ENCODE results near the gene ADAMTS2. TPM values are rescaled to one million over a fixed set of nuclear protein-coding genes. Genes with fewer than 3 reads are reported as not detected.
"Not testable (repeated sequence)": the region's sequence is repeated elsewhere in the genome, so short reads cannot be mapped to it uniquely, and the experiment has no call there.

ADAMTS2 gene
- total RNA-seq, 1 experiment from 2014 or later, result not detected

DNA sequence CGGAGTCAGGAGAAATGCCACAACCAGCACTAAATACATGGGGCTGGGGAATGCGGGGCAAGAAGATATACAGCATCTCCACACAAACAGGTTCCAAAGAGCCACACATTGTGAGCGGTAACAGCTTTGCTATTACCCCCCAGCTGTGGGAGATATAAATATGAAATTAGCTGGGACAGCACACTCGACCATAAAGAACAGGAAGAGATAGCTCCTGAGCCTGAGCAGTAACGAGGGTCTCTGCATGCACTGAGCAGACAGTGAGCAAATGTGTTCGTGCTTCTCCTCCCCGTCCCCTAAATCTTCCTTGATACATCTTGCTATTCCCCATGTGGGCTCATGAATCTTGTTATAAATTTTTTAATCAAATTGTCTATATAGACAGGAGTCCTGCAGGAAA, 53.1 kb downstream of the ADAMTS2 start:
- H3K4me2 ChIP-seq (ENCODE audit: low read depth, low read length, poor library complexity, severe bottlenecking), result no peak overlapping the region
- H3K9ac ChIP-seq (ENCODE audit: low read length), result no peak overlapping the region
- H3K79me2 ChIP-seq (ENCODE audit: low read length), result no peaks in the 10 kb centered on the region
- DNase-seq, result no peak
- H3K4me1 ChIP-seq (ENCODE audit: low read length), result no peaks in the 10 kb centered on the region
- H3K27me3 ChIP-seq (ENCODE audit: low read length), result no peaks in the 10 kb centered on the region
- no peaks in the 10 kb centered on the region for H3K9me2 ChIP-seq (replicated peaks; ENCODE audit: insufficient read depth, low read length)
- H4K20me1 ChIP-seq (ENCODE audit: insufficient read depth, low read depth, low read length), result no peaks in the 10 kb centered on the region
- no peak overlapping the region for H3K27ac ChIP-seq (ENCODE audit: low read length)
- no peaks in the 10 kb centered on the region for H3K9me3 ChIP-seq (ENCODE audit: low read length)
- no peak overlapping the region for H2AFZ ChIP-seq (ENCODE audit: low read length)
- H3K4me3 ChIP-seq (ENCODE audit: low read length), result no peak overlapping the region
- H3K36me3 ChIP-seq (ENCODE audit: insufficient read depth, low read length), result no peaks in the 10 kb centered on the region

DNA sequence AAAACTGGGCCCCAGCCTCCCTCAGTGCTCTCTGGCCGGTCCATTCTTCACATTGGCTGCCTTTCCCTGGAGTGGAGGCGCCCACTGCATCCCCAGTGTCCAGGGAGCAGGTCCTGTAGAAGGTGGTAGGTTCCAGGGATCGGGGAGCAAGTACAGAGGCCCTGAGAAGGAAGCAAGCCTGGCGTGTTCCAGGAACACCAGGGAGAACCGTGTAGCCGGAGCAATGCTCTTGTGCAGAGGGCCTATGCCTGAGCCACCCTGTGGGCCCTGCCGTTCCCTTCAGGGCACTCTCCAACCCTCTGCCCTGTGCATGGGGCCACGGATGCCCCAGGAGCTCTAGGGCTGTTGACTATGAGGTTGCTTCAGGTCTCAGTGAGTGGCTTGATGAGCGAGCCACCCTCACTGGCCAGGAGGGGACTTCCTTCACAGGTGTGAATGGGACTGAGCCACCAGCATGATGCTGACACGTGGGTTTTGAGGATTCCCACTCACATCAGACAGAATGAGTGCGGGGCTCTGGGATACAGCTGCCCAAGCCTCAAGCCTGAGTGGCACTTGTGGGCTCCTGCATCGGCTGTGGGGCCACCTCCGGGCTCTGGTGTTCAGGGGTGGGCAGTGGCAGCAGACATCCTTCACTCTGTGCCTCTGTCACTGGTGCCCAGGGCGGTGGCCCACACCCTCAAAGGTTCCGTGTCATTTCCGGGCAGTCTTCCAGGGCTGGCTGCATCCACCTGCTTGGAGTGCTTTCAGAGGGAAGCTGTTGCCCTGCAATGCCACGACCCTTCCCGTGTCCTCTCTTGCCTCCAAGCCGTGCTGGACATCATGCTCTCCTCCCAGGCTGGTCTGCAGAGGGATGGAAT, 54.4 kb downstream of the ADAMTS2 start:
- Histone ChIP-seq H3K27ac (ENCODE audit: low read length) (no peak overlapping the region), H2AFZ (ENCODE audit: low read length) (no peak overlapping the region), H3K4me1 (ENCODE audit: low read length) (no peaks in the 10 kb centered on the region), H3K9me2 (replicated peaks; ENCODE audit: insufficient read depth, low read length) (no peaks in the 10 kb centered on the region), H4K20me1 (ENCODE audit: insufficient read depth, low read depth, low read length) (no peaks in the 10 kb centered on the region), H3K9ac (ENCODE audit: low read length) (no peak overlapping the region), H3K79me2 (ENCODE audit: low read length) (no peaks in the 10 kb centered on the region), H3K36me3 (ENCODE audit: insufficient read depth, low read length) (no peaks in the 10 kb centered on the region), H3K4me2 (ENCODE audit: low read depth, low read length, poor library complexity, severe bottlenecking) (no peak overlapping the region), H3K4me3 (ENCODE audit: low read length) (no peak overlapping the region), H3K9me3 (ENCODE audit: low read length) (no peaks in the 10 kb centered on the region), H3K27me3 (ENCODE audit: low read length) (no peaks in the 10 kb centered on the region)
- DNase-seq, result no peak

DNA sequence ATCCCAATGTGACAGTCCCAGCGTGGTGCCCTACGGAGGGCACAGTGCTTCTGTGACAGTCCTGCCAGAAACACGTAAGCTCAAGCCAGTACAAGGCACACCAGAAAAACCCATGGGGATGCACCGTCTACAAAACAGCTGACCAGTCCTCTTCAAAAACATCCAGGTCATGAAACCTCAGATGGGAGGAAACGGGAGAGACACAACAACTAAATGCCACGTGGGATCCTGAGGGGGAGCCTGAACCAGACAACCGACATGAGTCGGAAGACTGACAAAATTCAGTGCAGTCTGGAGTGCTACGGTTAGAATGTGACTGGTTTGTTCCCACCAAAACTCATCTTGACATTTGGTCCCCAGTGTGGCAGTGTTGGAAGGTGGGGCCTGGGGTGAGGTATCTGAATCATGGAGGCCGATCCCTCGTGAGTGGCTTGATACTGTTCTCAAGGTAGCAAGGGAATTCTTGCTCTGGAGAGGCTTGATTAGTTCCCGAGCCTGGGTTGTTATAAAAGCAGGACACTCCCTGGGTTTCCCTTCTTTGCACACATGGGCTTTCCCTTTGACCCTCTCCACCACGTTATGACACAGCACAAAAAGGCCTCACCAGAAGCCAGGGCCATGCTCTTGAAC, 55.4 kb downstream of the ADAMTS2 start:
- H3K4me1 ChIP-seq (ENCODE audit: low read length), result no peaks in the 10 kb centered on the region
- no peak overlapping the region for H3K9ac ChIP-seq (ENCODE audit: low read length)
- H3K4me3 ChIP-seq (ENCODE audit: low read length), result no peak overlapping the region
- no peak for DNase-seq
- H3K9me3 ChIP-seq (ENCODE audit: low read length), result no peaks in the 10 kb centered on the region
- H3K9me2 ChIP-seq (replicated peaks; ENCODE audit: insufficient read depth, low read length), result no peaks in the 10 kb centered on the region
- H3K27me3 ChIP-seq (ENCODE audit: low read length), result no peaks in the 10 kb centered on the region
- no peak overlapping the region for H3K27ac ChIP-seq (ENCODE audit: low read length)
- H3K4me2 ChIP-seq (ENCODE audit: low read depth, low read length, poor library complexity, severe bottlenecking), result no peak overlapping the region
- H3K36me3 ChIP-seq (ENCODE audit: insufficient read depth, low read length), result no peaks in the 10 kb centered on the region
- H3K79me2 ChIP-seq (ENCODE audit: low read length), result no peaks in the 10 kb centered on the region
- H4K20me1 ChIP-seq (ENCODE audit: insufficient read depth, low read depth, low read length), result no peaks in the 10 kb centered on the region
- H2AFZ ChIP-seq (ENCODE audit: low read length), result no peak overlapping the region

DNA sequence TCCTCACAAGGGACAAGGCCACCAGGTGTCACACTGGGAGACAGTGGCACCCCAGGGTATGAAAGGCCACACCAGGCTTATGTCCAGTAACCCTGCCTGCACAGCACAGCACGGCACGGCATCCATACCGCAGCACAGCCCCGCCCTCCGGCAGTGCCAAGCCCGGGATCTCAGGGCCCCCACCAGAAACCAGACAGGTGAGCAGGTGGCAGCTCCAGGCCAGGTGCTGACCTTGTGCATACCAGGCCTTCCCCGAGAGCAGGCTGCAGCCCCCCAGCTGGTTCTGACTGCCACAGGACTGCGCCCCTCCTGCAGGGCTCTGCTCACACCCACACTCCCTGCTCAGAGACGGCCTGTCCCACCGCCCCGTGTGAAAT, 56.5 kb downstream of the ADAMTS2 start:
- Histone ChIP-seq H3K9me2 (replicated peaks; ENCODE audit: insufficient read depth, low read length) (no peaks in the 10 kb centered on the region), H3K4me2 (ENCODE audit: low read depth, low read length, poor library complexity, severe bottlenecking) (no peak overlapping the region), H3K79me2 (ENCODE audit: low read length) (no peaks in the 10 kb centered on the region), H3K9ac (ENCODE audit: low read length) (no peak overlapping the region), H2AFZ (ENCODE audit: low read length) (no peak overlapping the region), H3K27ac (ENCODE audit: low read length) (no peak overlapping the region), H3K4me3 (ENCODE audit: low read length) (no peak overlapping the region), H3K4me1 (ENCODE audit: low read length) (no peaks in the 10 kb centered on the region), H4K20me1 (ENCODE audit: insufficient read depth, low read depth, low read length) (no peaks in the 10 kb centered on the region), H3K36me3 (ENCODE audit: insufficient read depth, low read length) (no peaks in the 10 kb centered on the region), H3K9me3 (ENCODE audit: low read length) (no peaks in the 10 kb centered on the region), H3K27me3 (ENCODE audit: low read length) (no peaks in the 10 kb centered on the region)
- no peak for DNase-seq

DNA sequence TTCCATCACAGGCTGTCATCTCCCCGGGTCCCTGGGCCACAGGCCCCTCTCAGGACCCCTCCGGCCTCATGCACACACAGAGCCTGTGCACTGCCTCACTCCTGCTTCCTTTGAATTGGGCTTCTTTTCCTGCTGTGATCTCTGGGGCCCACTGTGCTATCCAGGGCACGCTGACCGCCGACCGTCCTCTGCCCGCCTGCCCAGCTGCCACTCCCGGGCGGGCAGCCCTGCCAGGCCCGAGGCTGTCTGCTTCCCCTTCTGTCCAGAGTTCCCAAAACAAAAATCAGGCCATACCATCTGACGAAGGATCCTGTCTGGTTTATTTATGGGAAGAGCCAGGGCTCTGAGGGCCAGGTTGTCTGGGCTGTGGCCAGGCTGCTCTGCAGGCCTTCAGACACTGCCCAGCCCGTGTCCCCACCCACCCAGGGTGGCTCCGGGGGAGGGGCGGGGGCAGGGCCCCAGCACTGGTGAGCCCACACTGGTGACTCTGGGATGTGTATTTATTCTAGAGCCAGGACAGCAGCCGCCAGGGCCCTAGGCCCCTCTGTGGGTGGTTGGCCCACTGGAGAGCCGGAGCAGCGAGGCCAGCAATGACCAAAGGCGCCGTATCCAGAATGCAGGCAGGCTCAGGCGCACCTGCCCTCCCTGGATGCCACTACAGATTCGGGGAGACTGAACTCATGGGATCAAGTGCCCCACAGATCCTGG, 57.0 kb downstream of the ADAMTS2 start:
- H4K20me1 ChIP-seq (ENCODE audit: insufficient read depth, low read depth, low read length), result no peaks in the 10 kb centered on the region

DNA sequence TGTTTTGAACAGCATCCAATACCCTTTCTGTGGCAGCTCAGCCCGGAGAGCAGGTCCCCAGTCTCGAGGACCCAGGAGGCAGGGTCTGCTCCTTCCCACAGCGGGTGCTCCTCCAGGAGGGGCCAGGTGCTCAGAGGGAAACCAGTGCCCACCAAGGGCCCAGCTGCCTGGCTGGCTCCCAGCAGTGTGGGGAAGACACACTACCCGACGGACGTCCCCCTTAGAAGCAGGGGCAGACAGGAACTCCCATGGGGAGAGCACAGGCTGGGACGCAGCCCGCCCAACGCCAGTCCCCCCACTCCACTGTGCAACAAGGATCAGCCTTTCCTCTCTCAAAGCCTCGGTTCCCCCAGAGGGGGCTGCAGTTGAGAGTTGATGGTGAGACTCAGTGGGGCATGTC, 57.6 kb downstream of the ADAMTS2 start:
- no peaks in the 10 kb centered on the region for H3K9me3 ChIP-seq (ENCODE audit: low read length)
- H3K27me3 ChIP-seq (ENCODE audit: low read length), result no peaks in the 10 kb centered on the region
- H2AFZ ChIP-seq (ENCODE audit: low read length), result no peak overlapping the region
- no peaks in the 10 kb centered on the region for H3K4me1 ChIP-seq (ENCODE audit: low read length)
- H3K9me2 ChIP-seq (replicated peaks; ENCODE audit: insufficient read depth, low read length), result no peaks in the 10 kb centered on the region
- no peaks in the 10 kb centered on the region for H4K20me1 ChIP-seq (ENCODE audit: insufficient read depth, low read depth, low read length)
- DNase-seq, result no peak
- H3K36me3 ChIP-seq (ENCODE audit: insufficient read depth, low read length), result no peaks in the 10 kb centered on the region
- H3K27ac ChIP-seq (ENCODE audit: low read length), result no peak overlapping the region
- no peaks in the 10 kb centered on the region for H3K79me2 ChIP-seq (ENCODE audit: low read length)
- H3K4me3 ChIP-seq (ENCODE audit: low read length), result no peak overlapping the region
- H3K9ac ChIP-seq (ENCODE audit: low read length), result no peak overlapping the region
- no peak overlapping the region for H3K4me2 ChIP-seq (ENCODE audit: low read depth, low read length, poor library complexity, severe bottlenecking)

More for the DNA sequence above, 57.0 kb downstream of the ADAMTS2 start:
- H3K36me3 ChIP-seq (ENCODE audit: insufficient read depth, low read length), result no peaks in the 10 kb centered on the region
- H3K27ac ChIP-seq (ENCODE audit: low read length), result no peak overlapping the region
- no peaks in the 10 kb centered on the region for H3K9me2 ChIP-seq (replicated peaks; ENCODE audit: insufficient read depth, low read length)
- no peak overlapping the region for H3K9ac ChIP-seq (ENCODE audit: low read length)
- no peaks in the 10 kb centered on the region for H3K79me2 ChIP-seq (ENCODE audit: low read length)
- no peak overlapping the region for H3K4me2 ChIP-seq (ENCODE audit: low read depth, low read length, poor library complexity, severe bottlenecking)
- no peak for DNase-seq
- H3K4me1 ChIP-seq (ENCODE audit: low read length), result no peaks in the 10 kb centered on the region
- no peaks in the 10 kb centered on the region for H3K27me3 ChIP-seq (ENCODE audit: low read length)
- no peaks in the 10 kb centered on the region for H3K9me3 ChIP-seq (ENCODE audit: low read length)
- no peak overlapping the region for H2AFZ ChIP-seq (ENCODE audit: low read length)
- H3K4me3 ChIP-seq (ENCODE audit: low read length), result no peak overlapping the region

DNA sequence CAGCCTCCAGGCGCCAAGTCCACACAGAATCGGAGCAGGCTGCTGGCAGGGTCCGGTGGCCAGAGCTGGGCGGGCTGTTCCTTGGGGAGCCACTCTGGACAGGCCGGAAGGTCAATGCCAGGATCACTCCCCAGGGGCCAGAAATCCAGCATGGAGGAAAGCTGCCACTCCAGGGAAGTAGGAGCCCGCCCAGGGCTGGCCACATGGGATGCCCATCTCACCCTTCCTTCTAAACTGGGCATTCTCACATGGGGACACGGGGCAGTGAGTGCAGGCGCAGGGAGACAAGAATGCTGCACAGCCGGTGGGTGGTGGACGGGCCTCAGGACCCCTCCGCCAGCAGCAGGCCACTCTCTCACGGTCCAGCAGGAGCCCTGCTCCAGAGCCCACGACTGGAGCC, 58.2 kb downstream of the ADAMTS2 start:
- Histone ChIP-seq H3K9ac (ENCODE audit: low read length) (no peak overlapping the region), H3K36me3 (ENCODE audit: insufficient read depth, low read length) (no peaks in the 10 kb centered on the region), H4K20me1 (ENCODE audit: insufficient read depth, low read depth, low read length) (no peaks in the 10 kb centered on the region), H3K4me1 (ENCODE audit: low read length) (no peaks in the 10 kb centered on the region), H3K4me3 (ENCODE audit: low read length) (no peak overlapping the region), H3K27me3 (ENCODE audit: low read length) (no peaks in the 10 kb centered on the region), H3K9me2 (replicated peaks; ENCODE audit: insufficient read depth, low read length) (no peaks in the 10 kb centered on the region), H3K79me2 (ENCODE audit: low read length) (no peaks in the 10 kb centered on the region), H2AFZ (ENCODE audit: low read length) (no peak overlapping the region), H3K4me2 (ENCODE audit: low read depth, low read length, poor library complexity, severe bottlenecking) (no peak overlapping the region), H3K27ac (ENCODE audit: low read length) (no peak overlapping the region), H3K9me3 (ENCODE audit: low read length) (no peaks in the 10 kb centered on the region)
- no peak for DNase-seq

DNA sequence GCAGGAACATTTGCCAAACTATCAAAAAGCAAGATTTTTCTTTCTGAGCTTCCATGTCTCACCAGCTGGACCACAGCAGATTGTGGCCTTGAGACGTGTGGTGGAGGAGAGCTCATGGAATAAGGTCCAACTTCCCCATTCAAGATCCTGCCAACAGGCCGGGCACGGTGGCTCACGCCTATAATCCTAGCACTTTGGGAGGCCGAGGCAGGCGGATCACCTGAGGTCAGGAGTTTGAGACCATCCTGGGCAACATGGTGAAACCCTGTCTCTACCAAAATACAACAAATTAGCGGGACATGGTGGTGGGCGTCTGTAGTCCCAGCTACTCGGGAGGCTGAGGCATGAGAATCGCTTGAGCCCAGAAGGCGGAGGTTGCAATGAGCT, 59.5 kb downstream of the ADAMTS2 start:
- H3K4me3 ChIP-seq (ENCODE audit: low read length); H3K79me2 ChIP-seq (ENCODE audit: low read length): not testable (repeated sequence)

More for the DNA sequence above, 59.5 kb downstream of the ADAMTS2 start:
- H3K27ac ChIP-seq (ENCODE audit: low read length); H3K9ac ChIP-seq (ENCODE audit: low read length); H3K36me3 ChIP-seq (ENCODE audit: insufficient read depth, low read length); H3K4me2 ChIP-seq (ENCODE audit: low read depth, low read length, poor library complexity, severe bottlenecking); H3K9me3 ChIP-seq (ENCODE audit: low read length); H2AFZ ChIP-seq (ENCODE audit: low read length); H3K4me1 ChIP-seq (ENCODE audit: low read length); H3K27me3 ChIP-seq (ENCODE audit: low read length); H4K20me1 ChIP-seq (ENCODE audit: insufficient read depth, low read depth, low read length); DNase-seq; H3K9me2 ChIP-seq (replicated peaks; ENCODE audit: insufficient read depth, low read length): not testable (repeated sequence)
